OCI-LY7 (cell line): ENCODE measurements around the gene GNAL. TPM values are rescaled to one million over a fixed set of nuclear protein-coding genes. Genes with fewer than 3 reads are reported as not detected.

Experiments used
- BruUV-seq: library from RNA; stranded (reverse); fragments of 400-500 nt; replicated peaks from 2 replicates; lab custom pipeline; 2021; lab: Mats Ljungman, UMichigan
- CTCF ChIA-PET: fragments of 300-600 bp; sonication (Branson Sonifier 250); formaldehyde crosslinking; loops from one replicate; lab custom pipeline; 2022; ENCODE audit warnings: antibody characterized with exemption; ENCODE audit not compliant: unreplicated experiment; lab: Charles Lee
- POLR2A ChIA-PET: fragments of 300-600 bp; sonication (Branson Sonifier 250); formaldehyde crosslinking; loops from one replicate; lab custom pipeline; 2022; ENCODE audit warnings: antibody characterized with exemption; lab: Charles Lee
- DNase-seq: peaks from one replicate; pipeline ENCODE4 v3.0.0-alpha.2; 2015; ENCODE audit warnings: low spot score
- H2AFZ ChIP-seq: fragments of 200-600 bp; sonication (generic), shearing (Covaris generic); 2 replicates; pipeline ENCODE4 v1.6.1; 2014; ENCODE audit warnings: mild to moderate bottlenecking, antibody characterized with exemption, low read length, moderate library complexity
- H3K27ac ChIP-seq: fragments of 200-600 bp; sonication (generic); 2 replicates; pipeline ENCODE4 v1.5.1; 2014; ENCODE audit warnings: mixed run types, low read depth, mild to moderate bottlenecking, moderate library complexity, low read length, inconsistent platforms; ENCODE audit not compliant: poor library complexity, severe bottlenecking
- H3K36me3 ChIP-seq: fragments of 200-600 bp; sonication (generic); 2 replicates; pipeline ENCODE4 v1.6.1; 2014; ENCODE audit warnings: mild to moderate bottlenecking, antibody characterized with exemption, low read length, moderate library complexity, mixed read lengths; ENCODE audit not compliant: insufficient read depth
- H3K4me1 ChIP-seq: fragments of 200-600 bp; sonication (generic); 2 replicates; pipeline ENCODE4 v1.5.1; 2014; ENCODE audit warnings: mild to moderate bottlenecking, low read length; ENCODE audit not compliant: insufficient read depth, poor library complexity, severe bottlenecking
- H3K4me2 ChIP-seq: fragments of 200-600 bp; sonication (generic); 2 replicates; pipeline ENCODE4 v1.6.1; 2014; ENCODE audit warnings: mild to moderate bottlenecking, low read length
- H3K4me3 ChIP-seq: fragments of 200-600 bp; sonication (generic); 2 replicates; pipeline ENCODE4 v1.5.1; 2014; ENCODE audit warnings: mild to moderate bottlenecking, low read depth, low read length; ENCODE audit not compliant: poor library complexity, severe bottlenecking
- H3K79me2 ChIP-seq: fragments of 200-600 bp; sonication (generic); 2 replicates; pipeline ENCODE4 v1.6.1; 2016; ENCODE audit warnings: low read depth, mild to moderate bottlenecking, low read length, moderate library complexity, mixed read lengths; ENCODE audit not compliant: insufficient read depth
- H3K9me2 ChIP-seq: fragments of 200-600 bp; sonication (generic); 2 replicates; pipeline ENCODE4 v1.6.1; 2016; ENCODE audit warnings: mild to moderate bottlenecking, low read length, mixed read lengths; ENCODE audit not compliant: insufficient read depth
- H3K9me3 ChIP-seq: fragments of 200-600 bp; sonication (generic); 2 replicates; pipeline ENCODE4 v1.6.1; 2014; ENCODE audit warnings: mild to moderate bottlenecking, mixed run types, low read length, mixed read lengths
- H4K20me1 ChIP-seq: fragments of 200-600 bp; sonication (generic); 2 replicates; pipeline ENCODE4 v1.6.1; 2014; ENCODE audit warnings: mild to moderate bottlenecking, antibody characterized with exemption, low read length, moderate library complexity, mixed read lengths; ENCODE audit not compliant: insufficient read depth
- CTCF ChIP-seq: fragments of 200-600 bp; sonication (generic); conservative IDR thresholded peaks from 2 replicates; pipeline ENCODE4 v1.5.1; 2014; ENCODE audit warnings: mild to moderate bottlenecking, antibody characterized with exemption, low read length, moderate library complexity, mixed read lengths
- EZH2phosphoT487 ChIP-seq: fragments of 200-600 bp; sonication (generic); IDR thresholded peaks from 2 replicates; pipeline ENCODE4 v1.6.1; 2018; ENCODE audit warnings: low read depth, borderline replicate concordance, mild to moderate bottlenecking, mixed run types, antibody characterized with exemption, low read length, moderate library complexity, mixed read lengths
- intact Hi-C: fragments of 100-400 bp; cut with micrococcal nuclease; formaldehyde crosslinking; loops from one replicate; pipeline ENCODE4 v1.10.0; 2022; ENCODE audit not compliant: unreplicated experiment
- total RNA-seq, 2 experiments: library from RNA; depleted of rRNA in 1 of 2; stranded (reverse); fragments of >200 nt in 1 of 2; shearing (Covaris generic) in 1 of 2; gene quantifications; 2 replicates each; pipeline ENCODE4 v1.2.3, GENCODE V29; 2014 to 2022

GNAL gene
- total RNA-seq, 2 experiments from 2014 or later, result 0.03 to 0.25 TPM

- Histone ChIP-seq H3K9me3 (no peaks in the 10 kb centered on the region), H3K4me2 (no peak overlapping the region), H3K27ac (no peak overlapping the region), H2AFZ (no peak overlapping the region), H3K36me3 (no peaks in the 10 kb centered on the region), H3K9me2 (no peaks in the 10 kb centered on the region), H3K79me2 (no peaks in the 10 kb centered on the region), H4K20me1 (no peaks in the 10 kb centered on the region), H3K4me3 (no peak overlapping the region), H3K4me1 (peaks cover 33% of the 10 kb centered on the region)
- CTCF ChIA-PET, result no interaction called here
- intact Hi-C loops, result no loop called here
- BruUV-seq, result no TSS peak
- POLR2A ChIA-PET, result interaction anchor here (0.5 to 0.6 kb wide), 3 partner anchors 202 to 650 kb away, joined by 3 to 5 read pairs (median 4); no protein-coding TSS in a partner anchor
- DNase-seq, result no peak
- TF ChIP-seq EZH2phosphoT487, result no peak
- no peak for TF ChIP-seq CTCF
Measured at GRCh38 chr18:11719050-11719449, 30.0 kb downstream of the GNAL start.

- TF ChIP-seq CTCF (no peak), EZH2phosphoT487 (no peak)
- Histone ChIP-seq H2AFZ (no peak overlapping the region), H3K4me3 (no peak overlapping the region), H3K4me1 (peaks cover 38% of the 10 kb centered on the region), H3K9me2 (no peaks in the 10 kb centered on the region), H3K79me2 (no peaks in the 10 kb centered on the region), H3K4me2 (no peak overlapping the region), H3K9me3 (no peaks in the 10 kb centered on the region), H3K36me3 (no peaks in the 10 kb centered on the region), H4K20me1 (no peaks in the 10 kb centered on the region), H3K27ac (no peak overlapping the region)
- CTCF ChIA-PET, result no interaction called here
- POLR2A ChIA-PET, result interaction anchor here (0.5 kb wide), 1 partner anchor 201 kb away, joined by 3 read pairs; no protein-coding TSS in a partner anchor
- no TSS peak for BruUV-seq
- no peak for DNase-seq
- intact Hi-C loops, result no loop called here
Measured at GRCh38 chr18:11719621-11720020, 30.6 kb downstream of the GNAL start.

- ChIA-PET CTCF (no interaction called here), POLR2A (interaction anchor here (1.8 kb wide), 1 partner anchor 11 kb away, joined by 5 read pairs; no protein-coding TSS in a partner anchor)
- no peaks in the 10 kb centered on the region for H3K36me3 ChIP-seq
- no peak for DNase-seq
- H2AFZ ChIP-seq, result no peak overlapping the region
- H3K9me3 ChIP-seq, result no peaks in the 10 kb centered on the region
- intact Hi-C loops, result no loop called here
- no peaks in the 10 kb centered on the region for H4K20me1 ChIP-seq
- no peak overlapping the region for H3K27ac ChIP-seq
- no peaks in the 10 kb centered on the region for H3K9me2 ChIP-seq
- TF ChIP-seq CTCF (no peak), EZH2phosphoT487 (no peak)
- no TSS peak for BruUV-seq
- no peak overlapping the region for H3K4me2 ChIP-seq
- H3K79me2 ChIP-seq, result no peaks in the 10 kb centered on the region
- H3K4me3 ChIP-seq, result no peak overlapping the region
- peaks cover 38% of the 10 kb centered on the region for H3K4me1 ChIP-seq
Measured at GRCh38 chr18:11721720-11722119, 32.7 kb downstream of the GNAL start.
